ENCODE data around the gene B3GALT2. TPM values are rescaled to one million over a fixed set of nuclear protein-coding genes. Genes with fewer than 3 reads are reported as not detected.

The B3GALT2 gene
- total RNA-seq, 1 experiment from 2014 or later: not detected

GRCh38 chr1:193183019-193183627, 3.3 kb downstream of the B3GALT2 start:
- Histone ChIP-seq H3K4me1 (peaks cover 19% of the 10 kb centered on the region), H3K27me3 (replicated peaks; ENCODE audit: control insufficient read depth, insufficient read depth, low read length) (no peaks in the 10 kb centered on the region), H3K9me3 (no peaks in the 10 kb centered on the region), H3K36me3 (ENCODE audit: control insufficient read depth, insufficient read depth, low read length) (no peaks in the 10 kb centered on the region; the same call in 1 of the 2 replicates), H3K4me3 (ENCODE audit: low read depth, low read length) (no peak overlapping the region)
- Mint-ChIP-seq H3K4me1 (ENCODE audit: low read depth, unreplicated experiment) (peaks cover 18% of the 10 kb centered on the region), H3K27ac (ENCODE audit: unreplicated experiment) (no peak overlapping the region), H3K4me3 (ENCODE audit: unreplicated experiment) (no peak overlapping the region), H3K9me3 (ENCODE audit: unreplicated experiment) (no peaks in the 10 kb centered on the region), H3K27me3 (ENCODE audit: insufficient read depth, unreplicated experiment) (no peaks in the 10 kb centered on the region), H3K36me3 (ENCODE audit: insufficient read depth, unreplicated experiment) (peaks cover 6% of the 10 kb centered on the region)
- ChIA-PET POLR2A (no interaction called here), CTCF (no interaction called here)
- peak in 1 of 2 experiments; percentile 36 for DNase-seq
- no TSS peak for BruUV-seq (replicated peaks)
- TF ChIP-seq CTCF (IDR thresholded peaks at IDR 0.05; ENCODE audit: insufficient read depth in 1 of 2, low read depth in 1 of 2, low read length in 1 of 2, severe bottlenecking in 1 of 2, unreplicated experiment in 1 of 2): peak; percentile 59 to 79
- intact Hi-C loops (cut with micrococcal nuclease; ENCODE audit: unreplicated experiment): loop anchor here (1.0 to 2.0 kb wide), 6 partner anchors 28 to 572 kb away; no protein-coding TSS in a partner anchor

DNA sequence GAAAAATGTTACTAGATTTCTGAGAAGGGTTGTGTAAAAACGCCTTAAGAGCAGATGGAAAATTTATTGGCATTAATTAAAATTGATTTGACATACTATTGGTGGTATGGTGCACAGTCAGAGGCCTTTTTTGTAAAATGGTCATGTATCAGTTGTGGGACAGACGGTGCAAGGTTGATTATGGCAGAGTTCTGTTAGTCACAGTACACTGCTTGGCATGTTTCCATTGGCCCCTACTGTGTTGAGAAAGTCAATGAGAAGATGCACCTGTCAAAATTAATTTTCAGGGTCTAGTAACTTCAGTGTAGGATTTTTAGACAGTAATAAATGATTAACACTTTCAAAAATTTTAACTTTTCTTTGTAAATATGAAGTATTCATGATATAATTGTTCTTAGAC, 4.4 kb downstream of the B3GALT2 start:
- no peak for TF ChIP-seq CTCF (IDR thresholded peaks at IDR 0.05; ENCODE audit: insufficient read depth in 1 of 2, low read depth in 1 of 2, low read length in 1 of 2, severe bottlenecking in 1 of 2, unreplicated experiment in 1 of 2)
- Mint-ChIP-seq H3K9me3 (ENCODE audit: unreplicated experiment) (no peaks in the 10 kb centered on the region), H3K36me3 (ENCODE audit: insufficient read depth, unreplicated experiment) (peaks cover 6% of the 10 kb centered on the region), H3K27me3 (ENCODE audit: insufficient read depth, unreplicated experiment) (no peaks in the 10 kb centered on the region), H3K4me3 (ENCODE audit: unreplicated experiment) (no peak overlapping the region), H3K27ac (ENCODE audit: unreplicated experiment) (no peak overlapping the region), H3K4me1 (ENCODE audit: low read depth, unreplicated experiment) (peaks cover 18% of the 10 kb centered on the region)
- H3K4me3 ChIP-seq (ENCODE audit: low read depth, low read length): no peak overlapping the region
- H3K4me1 ChIP-seq: peaks cover 12% of the 10 kb centered on the region
- no TSS peak for BruUV-seq (replicated peaks)
- CTCF ChIA-PET: interaction anchor here (0.7 kb wide), 1 partner anchor 1026 kb away, joined by 4 read pairs; no protein-coding TSS in a partner anchor
- H3K36me3 ChIP-seq (ENCODE audit: control insufficient read depth, insufficient read depth, low read length): no peaks in the 10 kb centered on the region; the same call in 1 of the 2 replicates
- POLR2A ChIA-PET: no interaction called here
- intact Hi-C loops (cut with micrococcal nuclease; ENCODE audit: unreplicated experiment): loop anchor here (2.0 kb wide), 2 partner anchors 201 to 339 kb away; no protein-coding TSS in a partner anchor
- no peak for DNase-seq
- H3K27me3 ChIP-seq (replicated peaks; ENCODE audit: control insufficient read depth, insufficient read depth, low read length): no peaks in the 10 kb centered on the region
- no peaks in the 10 kb centered on the region for H3K9me3 ChIP-seq

DNA sequence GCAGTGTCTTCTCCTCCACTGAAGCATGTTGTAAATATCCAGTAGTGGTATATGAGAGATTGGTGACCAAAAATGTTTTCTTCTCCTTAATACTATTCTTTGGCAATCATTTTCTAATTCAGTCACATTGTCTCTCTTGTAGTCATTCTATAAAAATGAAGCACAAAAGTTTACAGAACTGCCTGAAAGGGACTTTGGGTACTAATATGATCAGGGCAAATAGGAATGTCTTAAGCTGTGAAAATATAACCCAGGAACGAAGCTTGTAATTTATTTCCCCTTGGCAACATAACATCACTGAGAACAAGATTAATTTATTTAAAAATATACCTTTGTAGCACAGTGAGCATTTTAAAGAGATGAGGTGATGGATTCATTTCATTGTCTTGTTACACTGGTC, 4.9 kb downstream of the B3GALT2 start:
- no TSS peak for BruUV-seq (replicated peaks)
- Mint-ChIP-seq H3K27ac (ENCODE audit: unreplicated experiment) (no peak overlapping the region), H3K4me3 (ENCODE audit: unreplicated experiment) (no peak overlapping the region)

More for the DNA sequence above, 4.9 kb downstream of the B3GALT2 start:
- ChIA-PET POLR2A (no interaction called here), CTCF (interaction anchor here (0.7 kb wide), 1 partner anchor 1027 kb away, joined by 4 read pairs; no protein-coding TSS in a partner anchor)
- intact Hi-C loops (cut with micrococcal nuclease; ENCODE audit: unreplicated experiment): no loop called here
- Histone ChIP-seq H3K27me3 (replicated peaks; ENCODE audit: control insufficient read depth, insufficient read depth, low read length) (no peaks in the 10 kb centered on the region), H3K4me3 (ENCODE audit: low read depth, low read length) (no peak overlapping the region), H3K9me3 (no peaks in the 10 kb centered on the region), H3K4me1 (peaks cover 9% of the 10 kb centered on the region), H3K36me3 (ENCODE audit: control insufficient read depth, insufficient read depth, low read length) (no peaks in the 10 kb centered on the region; the same call in 1 of the 2 replicates)
- Mint-ChIP-seq H3K27me3 (ENCODE audit: insufficient read depth, unreplicated experiment) (no peaks in the 10 kb centered on the region), H3K4me1 (ENCODE audit: low read depth, unreplicated experiment) (peaks cover 18% of the 10 kb centered on the region), H3K9me3 (ENCODE audit: unreplicated experiment) (no peaks in the 10 kb centered on the region), H3K36me3 (ENCODE audit: insufficient read depth, unreplicated experiment) (peaks cover 6% of the 10 kb centered on the region)
- TF ChIP-seq CTCF (IDR thresholded peaks at IDR 0.05; ENCODE audit: insufficient read depth in 1 of 2, low read depth in 1 of 2, low read length in 1 of 2, severe bottlenecking in 1 of 2, unreplicated experiment in 1 of 2): no peak
- no peak for DNase-seq

Data from Caco-2 (cell line).